Measurements from ENCODE around the gene OR8G1. TPM values are rescaled to one million over a fixed set of nuclear protein-coding genes. Genes with fewer than 3 reads are reported as not detected.

The OR8G1 gene
- total and polyA plus RNA-seq, 2 of the 8 experiments (the other 6 are each of a cell fraction or from before 2014, with no cell fraction given) = not detected

- Histone ChIP-seq H3K4ac (replicated peaks; ENCODE audit: insufficient read length, low read depth, low read length) (no peak overlapping the region), H2BK120ac (replicated peaks; ENCODE audit: low read depth, low read length) (no peak overlapping the region), H3K27me3 (replicated peaks in 1 of 4; ENCODE audit: control insufficient read depth in 3 of 4, extremely low read depth in 1 of 4, insufficient read depth in 3 of 4, low read length in 3 of 4) (no peaks in the 10 kb centered on the region), H2BK15ac (ENCODE audit: low read length) (no peak overlapping the region), H2AFZ (ENCODE audit: low read length) (no peak overlapping the region), H3K4me2 (ENCODE audit: insufficient read depth in 1 of 2, low read depth in 2 of 2, low read length in 2 of 2) (no peak overlapping the region), H3K23me2 (ENCODE audit: low read depth, low read length) (no peaks in the 10 kb centered on the region), H3K23ac (ENCODE audit: insufficient read length) (no peak overlapping the region), H3K79me2 (ENCODE audit: control insufficient read depth in 1 of 2, insufficient read depth in 2 of 2, low read length in 2 of 2) (no peaks in the 10 kb centered on the region), H2BK20ac (ENCODE audit: low read length) (no peak overlapping the region), H3K36me3 (ENCODE audit: control insufficient read depth in 2 of 4, insufficient read depth in 4 of 4, low read length in 3 of 4) (no peaks in the 10 kb centered on the region), H2AK5ac (ENCODE audit: low read depth, low read length) (no peak overlapping the region), H2BK5ac (ENCODE audit: low read depth, low read length) (no peak overlapping the region), H3K56ac (replicated peaks; ENCODE audit: insufficient read length, low read depth, low read length) (no peak overlapping the region), H4K8ac (ENCODE audit: extremely low read depth, insufficient read depth, low read length) (no peak overlapping the region; the same call in 1 of the 2 replicates), H3K14ac (ENCODE audit: insufficient read length) (no peak overlapping the region), H3K27ac (ENCODE audit: low read depth, low read length) (no peak overlapping the region), H3K9me3 (ENCODE audit: insufficient read depth in 2 of 2, low read depth in 1 of 2, low read length in 1 of 2) (no peaks in the 10 kb centered on the region), H2BK12ac (ENCODE audit: low read depth, low read length) (no peak overlapping the region), H3K18ac (ENCODE audit: extremely low read depth, low read length) (no peak overlapping the region), H3K4me1 (replicated peaks in 1 of 4; ENCODE audit: control insufficient read depth in 3 of 4, insufficient read depth in 4 of 4, low read length in 3 of 4) (no peaks in the 10 kb centered on the region), H3K4me3 (ENCODE audit: extremely low read depth in 1 of 4, insufficient read depth in 2 of 4, low read depth in 3 of 4, low read length in 4 of 4) (no peak overlapping the region), H4K20me1 (replicated peaks in 1 of 2; ENCODE audit: control insufficient read depth in 1 of 2, insufficient read depth in 2 of 2, low read length in 2 of 2) (no peaks in the 10 kb centered on the region), H4K91ac (replicated peaks; ENCODE audit: insufficient read length, low read length) (no peak overlapping the region), H4K5ac (ENCODE audit: insufficient read length, low read depth, low read length) (no peak overlapping the region), H3K79me1 (ENCODE audit: low read depth, low read length) (no peaks in the 10 kb centered on the region), H3K9ac (replicated peaks in 1 of 4; ENCODE audit: extremely low read depth in 1 of 4, low read depth in 3 of 4, low read length in 3 of 4) (no peak overlapping the region)
- WGBS, 2 experiments (ENCODE audit: extremely low coverage in 1 of 2, insufficient coverage in 1 of 2, insufficient read length in 1 of 2, insufficient replicate concordance in 2 of 2, low coverage in 1 of 2, low lambda C conversion rate in 2 of 2, missing lambda C conversion rate in 1 of 2) = 91% methylated on average over 8 of the region's 16 CpGs; no CpG with 5 or more reads in 1 of the 2 experiments
- FAIRE-seq (no peak), DNase-seq (ENCODE audit: low read depth in 1 of 2, low spot score in 2 of 2) (no peak)
- POLR2A ChIA-PET (ENCODE audit: partially characterized antibody) = no interaction called here
- TF ChIP-seq EP300 (IDR thresholded peaks at IDR 0.05; ENCODE audit: borderline replicate concordance in 1 of 2, low read depth in 2 of 2, low read length in 2 of 2) (no peak), POLR2AphosphoS5 (IDR thresholded peaks at IDR 0.05; ENCODE audit: low read depth, low read length) (no peak)
- CTCF ChIA-PET (ENCODE audit: partially characterized antibody) = interaction anchor here (1.0 to 1.6 kb wide), 2 partner anchors 9 to 131 kb away, joined by 3 to 5 read pairs; no protein-coding TSS in a partner anchor
Measured at GRCh38 chr11:124200671-124201070, 40.2 kb upstream of the OR8G1 start.

Data from H1 (cell line).